ENCODE results near the gene SLCO3A1.

Gene SLCO3A1

DNA sequence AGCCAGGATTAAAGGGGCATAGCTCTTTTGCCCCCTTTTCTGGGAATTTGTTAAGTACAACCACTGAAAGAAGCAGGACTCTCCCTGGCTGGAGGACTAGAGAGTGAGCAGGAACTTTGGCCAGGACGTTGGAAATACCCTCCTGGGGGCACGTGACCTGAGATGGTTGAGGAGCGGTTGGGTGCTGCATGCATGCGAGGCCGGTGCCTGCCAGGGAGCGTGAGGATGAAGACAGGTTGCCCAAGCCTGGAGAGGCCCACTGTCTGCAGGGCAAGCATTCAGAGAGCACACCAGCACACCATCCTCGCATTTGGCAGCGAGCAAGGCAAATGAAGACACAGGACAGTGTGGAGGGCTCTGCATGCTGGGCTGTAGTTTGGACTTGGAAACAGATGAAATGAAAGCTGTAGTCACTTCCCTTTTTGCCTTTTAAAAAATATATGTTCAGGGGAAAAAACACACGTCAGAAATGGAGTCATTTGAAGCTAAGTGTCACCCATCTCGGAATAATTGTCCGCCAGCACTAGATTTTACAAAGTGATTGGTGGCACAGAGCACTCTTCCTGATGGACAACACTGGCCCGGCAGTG, 217.6 kb downstream of the SLCO3A1 start:
- no peak for DNase-seq (ENCODE audit: low spot score)

DNA sequence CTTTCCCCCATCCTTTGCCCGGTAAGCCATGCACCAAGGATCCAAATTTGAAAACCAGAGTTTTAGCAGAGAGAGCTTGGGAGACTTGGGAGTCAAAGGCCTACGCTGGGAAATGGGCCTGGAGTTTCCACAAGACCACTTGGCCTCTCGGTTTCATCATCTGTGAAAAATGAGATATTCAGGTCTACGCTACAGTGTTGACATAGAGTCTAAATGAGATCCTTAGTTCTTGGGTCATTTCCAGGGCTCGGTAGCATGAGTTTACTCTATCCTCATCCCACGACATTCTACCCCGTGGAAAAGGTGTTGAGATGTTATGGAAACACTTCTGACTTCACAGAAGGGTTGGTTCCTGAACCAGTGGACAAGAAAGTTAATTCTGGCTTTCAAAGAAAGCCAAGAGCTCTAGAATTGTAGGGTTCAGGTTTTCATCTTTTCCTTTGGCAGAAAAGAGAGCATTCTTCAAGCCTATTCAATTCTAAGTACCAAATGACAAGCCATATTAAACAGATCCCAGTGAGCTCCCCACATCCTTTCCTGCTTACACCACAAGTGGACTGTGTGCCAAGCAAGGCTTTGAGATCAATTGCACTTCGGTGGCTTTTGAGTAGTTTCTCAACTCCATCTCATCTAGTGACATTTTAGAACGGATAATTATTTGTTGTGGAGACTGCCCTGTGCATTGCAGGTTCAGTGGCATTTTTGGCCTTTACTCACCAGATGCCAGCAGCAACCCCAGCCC, 219.7 kb downstream of the SLCO3A1 start:
- DNase-seq (ENCODE audit: low spot score), result no peak

DNA sequence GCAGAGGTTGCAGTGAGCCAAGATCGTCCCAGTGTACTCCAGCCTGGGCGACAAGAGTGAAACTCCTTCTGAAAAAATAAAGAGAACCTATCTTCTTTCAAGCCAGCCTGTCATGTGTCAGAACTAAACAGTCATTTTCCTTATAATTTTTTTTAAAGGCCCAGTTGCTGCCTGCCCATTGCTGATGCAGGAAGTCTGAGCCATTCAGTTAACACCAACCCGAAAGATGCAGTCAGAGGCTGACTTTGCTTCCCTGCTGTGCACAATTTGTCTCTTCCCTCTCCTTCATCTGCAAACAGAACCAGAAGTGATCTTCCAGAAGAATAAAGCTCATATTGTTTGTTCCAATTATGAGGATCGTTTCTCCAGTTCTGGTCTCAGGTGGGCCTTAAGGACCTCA, 220.6 kb downstream of the SLCO3A1 start:
- no peak for DNase-seq (ENCODE audit: low spot score)

DNA sequence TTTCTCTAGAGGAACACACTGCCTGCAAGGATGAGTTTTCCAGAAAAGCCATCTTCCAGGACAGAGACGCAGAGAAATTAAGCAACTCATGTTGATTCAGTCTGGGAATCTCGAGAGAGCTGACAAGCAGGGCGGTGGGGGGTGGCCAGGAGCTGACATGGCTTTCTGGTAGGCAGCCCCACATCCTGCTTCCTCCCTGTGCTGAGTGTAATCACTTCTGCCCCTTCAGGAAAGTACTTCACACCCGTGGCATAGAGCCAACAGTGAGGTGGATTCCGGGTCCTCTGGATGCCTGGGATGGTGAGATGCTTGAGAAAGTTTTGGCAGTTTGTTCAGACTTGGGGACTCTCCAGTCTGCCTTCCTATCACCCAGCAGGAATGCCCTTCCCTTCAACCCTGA, 221.1 kb downstream of the SLCO3A1 start:
- no peak for DNase-seq (ENCODE audit: low spot score)

DNA sequence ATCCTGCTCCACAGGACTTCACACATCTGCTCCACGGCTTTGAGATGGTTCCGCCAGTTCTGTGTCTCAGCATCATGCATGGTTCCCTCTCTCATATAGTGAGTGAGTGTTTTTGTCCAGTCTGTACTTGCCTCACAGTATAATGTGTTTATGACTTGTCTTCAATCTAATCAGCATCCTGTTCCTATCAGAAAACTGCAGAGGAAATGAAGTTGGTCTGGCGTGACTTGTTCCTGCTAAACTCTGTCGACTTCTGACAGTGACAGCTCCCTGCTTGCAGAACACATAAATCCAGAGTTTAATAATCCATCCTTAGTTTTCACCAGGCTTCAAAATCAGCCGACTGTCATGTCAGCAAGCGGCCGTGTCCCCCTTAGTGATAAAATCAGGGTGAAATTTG, 222.3 kb downstream of the SLCO3A1 start:
- DNase-seq (ENCODE audit: low spot score), result no peak

DNA sequence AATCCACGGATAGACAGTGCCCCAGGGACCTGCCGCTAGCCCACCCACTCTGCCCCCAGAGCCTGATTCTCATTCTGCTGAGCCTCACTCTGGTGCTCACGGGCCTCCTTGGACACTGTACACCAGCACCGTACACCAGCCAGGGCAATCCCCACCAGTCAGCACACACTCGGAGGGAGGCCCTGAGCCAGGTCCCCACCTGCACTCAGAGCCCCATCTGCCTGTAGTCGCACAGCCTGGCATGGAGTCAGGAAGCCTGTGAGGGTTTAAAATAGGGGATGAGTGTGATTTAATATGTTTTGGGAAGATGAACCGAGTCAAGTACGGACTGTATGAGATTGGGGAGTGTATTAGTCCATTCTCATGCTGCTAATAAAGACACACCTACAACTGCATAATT, 223.0 kb downstream of the SLCO3A1 start:
- DNase-seq (ENCODE audit: low spot score), result no peak

DNA sequence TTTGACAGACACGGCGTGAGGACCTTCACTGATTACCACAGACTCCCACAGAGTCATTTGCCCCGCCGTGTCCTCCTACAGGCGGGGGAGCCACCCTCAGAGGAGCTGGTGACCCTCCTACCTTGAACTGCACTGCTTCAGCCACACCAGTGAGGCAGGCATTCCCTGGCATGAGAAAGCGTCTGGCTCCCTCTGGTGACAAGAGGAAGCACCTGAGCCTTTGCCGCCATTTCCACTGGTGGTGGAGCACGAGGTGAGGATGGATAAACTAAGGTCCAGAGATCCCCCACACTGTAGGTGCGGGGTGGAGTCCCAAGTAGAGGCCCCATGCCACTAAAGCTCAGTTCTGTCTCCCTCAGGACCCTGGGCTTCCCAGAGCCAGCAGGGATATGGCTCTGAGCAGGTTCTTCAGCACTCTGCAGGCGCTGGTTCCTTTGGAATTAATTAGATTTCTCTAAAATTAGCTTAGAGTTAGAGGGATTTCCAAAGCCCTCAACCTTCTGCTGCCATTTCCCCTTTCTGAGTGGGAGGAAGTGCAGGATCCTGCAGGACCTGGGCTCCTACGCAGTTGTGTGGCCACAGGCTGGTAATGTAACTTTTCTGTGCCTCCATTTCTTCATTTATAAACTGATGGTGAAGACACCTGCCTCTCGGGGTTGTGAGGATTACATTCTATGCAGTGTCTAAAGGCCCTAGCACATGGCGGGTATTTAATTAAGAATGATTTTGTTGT, 224.0 kb downstream of the SLCO3A1 start:
- DNase-seq (ENCODE audit: low spot score), result peak; percentile 77

DNA sequence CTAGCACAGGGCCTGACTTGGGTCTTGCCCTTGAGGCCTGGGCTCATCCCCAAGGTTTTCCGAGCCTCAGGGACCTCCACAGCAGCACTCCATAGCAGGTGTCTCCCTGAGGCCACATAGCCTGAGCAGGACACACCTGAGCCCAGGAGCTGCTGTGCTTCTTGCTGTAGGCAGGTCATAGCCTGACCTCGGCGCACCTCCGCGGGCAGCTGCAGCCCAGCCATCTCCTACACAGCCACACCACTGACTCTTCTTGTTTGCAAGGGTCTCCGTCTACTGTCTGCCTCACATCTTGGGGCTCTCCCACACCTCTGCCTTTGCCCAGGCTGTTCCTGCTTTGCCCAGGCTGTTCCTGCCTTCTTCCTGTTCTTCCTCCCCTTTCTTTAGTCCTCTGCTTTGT, 224.8 kb downstream of the SLCO3A1 start:
- DNase-seq (ENCODE audit: low spot score), result no peak

DNA sequence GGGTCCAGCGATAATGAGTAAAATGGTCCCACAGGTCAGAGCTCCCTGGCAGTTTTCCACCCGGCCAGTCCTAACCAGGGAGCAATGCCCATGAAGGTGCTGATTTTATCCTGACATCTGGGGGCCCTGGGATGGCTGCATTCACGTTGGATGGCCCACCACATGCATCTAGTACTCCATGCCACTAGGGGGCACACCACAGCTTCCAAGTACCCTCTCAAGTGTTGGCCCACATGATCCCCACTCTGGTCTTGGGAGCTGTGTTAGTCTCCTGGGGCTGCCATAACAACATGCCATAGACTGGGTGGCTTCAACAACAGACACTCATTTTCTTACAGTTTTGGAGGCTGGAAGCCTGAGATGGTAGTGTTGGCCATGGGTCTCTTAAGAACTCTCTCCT, 225.5 kb downstream of the SLCO3A1 start:
- DNase-seq (ENCODE audit: low spot score), result peak; percentile 46

DNA sequence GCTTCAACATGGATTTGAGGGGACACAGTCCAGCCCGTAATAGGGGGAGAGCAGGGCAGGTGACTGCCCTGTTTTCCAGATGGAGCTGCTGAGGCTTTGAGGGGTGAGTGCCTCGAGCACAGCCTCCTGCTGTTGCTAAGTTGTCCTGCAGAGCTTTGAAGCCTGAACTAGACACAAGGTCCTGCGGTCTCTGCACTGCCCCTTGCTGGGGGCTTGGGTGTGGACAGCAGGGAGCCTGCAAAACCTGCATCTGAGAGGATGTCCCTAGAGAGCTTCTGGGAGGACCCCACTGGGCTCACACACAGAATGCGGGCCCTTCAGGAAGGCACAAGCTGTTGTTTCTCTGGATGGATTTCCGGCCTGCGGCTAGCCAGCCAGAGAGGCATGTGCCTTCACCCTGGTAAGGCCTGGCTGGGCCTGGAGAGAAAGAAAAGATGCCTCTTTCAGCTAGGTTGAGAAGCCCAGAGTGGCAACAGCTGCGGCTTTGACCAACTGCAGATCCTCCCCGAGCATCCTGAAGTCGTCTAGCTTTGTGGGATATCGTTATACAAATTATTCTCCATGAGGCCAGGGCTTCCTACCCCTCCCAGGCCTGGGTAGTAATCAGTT, 226.2 kb downstream of the SLCO3A1 start:
- DNase-seq (ENCODE audit: low spot score), result no peak

DNA sequence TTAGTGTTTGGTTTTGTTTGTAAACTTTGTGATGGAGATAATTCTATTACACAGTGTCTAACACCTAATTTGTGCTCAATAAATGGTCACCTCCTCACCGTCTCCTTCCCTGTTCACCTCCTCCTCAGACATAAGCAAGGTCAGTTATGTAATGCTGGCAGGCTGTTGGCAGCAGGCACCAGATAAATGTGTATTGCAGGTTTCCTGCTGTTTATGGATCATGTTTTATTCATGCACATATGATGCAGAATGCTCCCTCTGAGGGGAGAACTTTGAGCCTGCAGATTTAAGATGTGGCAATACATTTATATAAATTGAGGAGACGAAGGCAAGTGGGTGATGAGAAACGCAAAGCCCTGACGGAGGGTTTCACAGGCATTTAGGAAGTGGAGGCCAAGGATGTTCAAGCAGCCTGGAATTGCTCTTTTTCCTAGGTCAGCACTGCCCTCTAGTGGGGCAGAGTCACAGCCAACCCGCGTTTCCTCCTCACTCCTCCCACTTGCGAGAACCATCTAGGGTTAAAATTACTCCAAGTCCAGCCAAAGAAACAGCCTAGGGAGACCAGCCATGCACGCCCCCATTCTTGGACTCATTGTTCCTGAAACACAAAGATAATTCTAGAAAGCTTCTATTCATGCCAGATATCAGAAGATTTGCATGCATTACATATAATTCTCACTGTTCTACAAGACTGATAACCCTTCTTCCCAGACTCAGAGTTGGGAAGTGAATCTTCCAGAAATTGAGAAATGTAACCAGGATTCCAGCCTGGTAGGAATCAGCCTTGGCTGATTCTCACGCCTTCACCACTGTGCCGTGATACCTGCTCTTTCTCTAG, 228.7 kb downstream of the SLCO3A1 start:
- DNase-seq (ENCODE audit: low spot score), result peak; percentile 68

DNA sequence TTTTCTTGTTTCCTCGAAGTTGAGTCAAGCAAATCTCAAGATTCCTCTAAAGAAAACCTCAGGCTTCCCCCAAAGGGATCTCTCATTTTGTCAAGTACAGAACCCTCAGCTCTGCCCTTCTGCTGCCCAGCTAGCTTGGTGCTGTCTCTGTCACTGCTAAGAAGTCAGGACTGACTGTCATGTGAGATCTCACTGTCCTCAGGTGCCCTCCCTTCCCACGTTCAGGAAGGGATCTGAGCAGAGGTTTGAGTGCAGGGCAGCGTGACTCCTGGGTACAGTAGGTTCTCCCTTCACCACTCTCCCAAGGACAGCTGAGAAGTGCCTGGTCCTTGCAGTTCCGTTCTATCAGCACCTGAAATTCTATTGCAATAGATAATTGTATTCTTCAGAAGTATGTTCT, 229.7 kb downstream of the SLCO3A1 start:
- no peak for DNase-seq (ENCODE audit: low spot score)

DNA sequence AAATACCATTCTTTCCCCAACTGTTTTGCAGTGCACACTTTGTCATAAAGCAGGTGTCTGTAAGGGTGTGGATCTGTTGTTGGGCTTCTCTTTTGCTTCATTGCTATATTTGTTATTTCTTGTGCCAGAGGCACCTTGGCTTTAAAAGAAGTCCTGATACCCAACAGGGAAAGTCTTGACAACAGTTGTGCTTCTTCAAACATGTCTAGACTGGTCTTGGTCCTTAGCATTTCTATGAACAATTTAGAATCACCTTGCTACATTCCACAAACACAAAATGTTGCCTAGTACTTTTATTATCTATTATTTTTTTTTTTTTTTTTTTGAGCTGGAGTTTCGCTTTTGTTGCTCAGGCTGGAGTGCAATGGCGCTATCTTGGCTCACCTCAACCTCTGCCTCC, 233.7 kb downstream of the SLCO3A1 start:
- no peak for DNase-seq (ENCODE audit: low spot score)

DNA sequence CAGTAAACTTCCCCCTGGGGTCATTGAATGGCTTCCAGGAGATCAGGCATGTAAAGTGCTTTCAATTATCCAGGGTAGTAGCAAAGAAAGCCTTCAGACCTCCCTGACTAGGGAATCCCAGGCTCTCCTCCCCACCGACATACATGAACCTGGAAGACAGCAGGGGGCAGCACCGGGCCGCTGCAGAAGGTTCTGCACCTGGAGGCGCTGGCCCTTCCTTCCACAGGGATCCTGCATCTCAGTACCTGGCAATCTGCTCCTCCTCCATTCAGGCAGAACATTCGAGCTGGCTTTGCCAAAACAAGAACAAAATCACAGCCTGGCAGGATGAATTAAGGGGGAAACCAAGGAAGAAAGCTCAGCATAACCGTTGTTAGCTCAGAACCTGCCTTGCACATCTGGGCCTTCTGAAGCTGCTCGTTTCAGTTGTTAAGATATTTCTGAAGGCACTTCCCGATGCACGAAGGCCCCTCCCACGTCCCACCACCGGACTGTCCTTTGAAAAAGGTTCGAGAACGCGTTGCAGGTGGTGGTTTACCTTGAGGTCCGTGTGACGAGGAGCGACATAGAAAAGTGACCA, 237.7 kb downstream of the SLCO3A1 start:
- peak; percentile 78 for DNase-seq (ENCODE audit: low spot score)

DNA sequence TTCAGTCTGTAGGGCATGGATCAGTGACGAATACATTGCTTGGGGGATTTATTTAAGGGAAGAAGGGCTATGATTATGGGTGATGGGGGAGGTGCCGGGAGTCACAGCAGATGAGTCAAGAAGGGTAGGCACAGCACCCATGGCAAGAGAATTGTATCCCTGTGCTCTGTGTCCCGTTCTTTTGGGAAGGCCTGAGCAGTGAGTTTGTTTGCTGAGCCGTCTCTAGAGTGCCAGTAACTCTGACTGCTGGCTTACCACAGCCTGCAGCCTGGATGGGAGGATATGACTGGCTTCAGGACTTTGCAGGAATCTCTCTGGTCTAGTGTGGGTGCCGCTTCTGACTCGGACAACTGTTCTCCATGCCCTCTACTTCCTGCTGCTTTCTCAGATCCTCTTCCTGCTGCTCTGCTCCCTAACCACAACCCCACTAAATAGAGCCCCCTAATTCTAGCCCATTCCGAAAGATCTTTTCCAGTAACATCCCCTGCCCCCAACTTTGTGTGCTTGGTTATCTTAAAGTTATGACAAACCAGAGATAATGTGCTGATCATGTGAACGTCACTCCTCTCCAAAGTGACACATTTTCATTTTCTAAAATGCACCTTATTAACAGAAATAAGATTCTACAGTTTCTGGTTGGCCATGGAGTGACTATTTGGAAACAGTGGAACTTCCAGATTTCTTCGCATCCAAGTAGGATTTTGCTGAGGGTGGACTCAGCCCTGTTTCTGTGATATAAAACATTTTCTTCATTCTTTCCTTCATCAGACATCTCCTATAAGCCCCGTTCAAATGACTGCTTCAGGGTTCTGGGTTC, 239.0 kb downstream of the SLCO3A1 start:
- DNase-seq (ENCODE audit: low spot score), result no peak

DNA sequence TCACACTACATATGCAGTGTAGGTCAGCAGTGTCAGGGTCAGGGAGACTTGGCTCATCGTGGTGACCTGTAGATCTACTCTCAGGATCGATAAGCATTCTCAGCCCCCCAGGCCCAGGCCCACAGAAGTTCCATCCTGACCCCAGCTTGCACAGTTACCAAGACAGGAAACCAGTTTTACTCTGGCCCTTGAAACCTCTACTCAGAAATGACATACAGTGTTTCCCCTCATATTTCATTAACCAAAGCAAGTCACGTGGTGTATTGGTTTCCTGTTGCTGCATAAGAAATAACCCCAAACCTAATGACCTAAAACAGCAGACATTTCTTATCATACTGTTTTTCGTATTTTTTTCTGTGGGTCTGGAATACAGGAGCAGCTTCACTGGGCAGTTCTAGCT, 242.2 kb downstream of the SLCO3A1 start:
- DNase-seq (ENCODE audit: low spot score), result no peak

DNA sequence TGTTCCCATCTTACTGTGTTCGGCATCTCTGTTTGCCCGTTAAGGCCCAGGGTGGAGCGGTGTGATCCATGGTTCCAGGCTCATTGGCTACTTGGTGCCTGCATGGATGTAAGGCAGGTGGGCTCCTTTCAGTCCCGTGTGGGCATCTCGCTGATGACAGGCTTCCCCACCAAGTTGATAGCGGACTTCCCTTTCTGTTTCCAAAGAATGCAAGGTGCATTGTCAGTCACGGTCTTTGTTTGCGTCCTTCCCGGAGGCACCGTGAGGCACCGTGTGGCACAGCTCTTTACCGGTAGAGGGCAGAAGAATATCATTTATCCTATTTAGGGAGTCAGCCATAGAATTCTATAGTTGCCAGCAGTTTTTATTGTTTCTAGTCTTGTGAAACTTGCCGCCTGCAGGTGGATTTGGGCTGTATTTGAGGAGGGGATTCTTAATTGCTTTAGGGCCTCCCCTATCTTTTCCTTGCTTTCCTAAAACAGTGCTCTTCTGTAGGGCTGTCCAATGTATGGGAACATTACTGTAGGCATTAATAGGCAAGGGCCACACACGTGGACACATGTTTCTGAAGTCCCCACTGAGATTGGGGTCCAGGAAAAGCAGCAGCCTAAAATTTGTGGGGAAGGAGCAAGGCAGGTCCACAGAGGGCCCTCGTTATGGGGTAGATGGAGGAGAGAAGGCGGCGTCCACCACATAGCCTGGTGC, 244.1 kb downstream of the SLCO3A1 start:
- DNase-seq (ENCODE audit: low spot score), result peak; percentile 80

DNA sequence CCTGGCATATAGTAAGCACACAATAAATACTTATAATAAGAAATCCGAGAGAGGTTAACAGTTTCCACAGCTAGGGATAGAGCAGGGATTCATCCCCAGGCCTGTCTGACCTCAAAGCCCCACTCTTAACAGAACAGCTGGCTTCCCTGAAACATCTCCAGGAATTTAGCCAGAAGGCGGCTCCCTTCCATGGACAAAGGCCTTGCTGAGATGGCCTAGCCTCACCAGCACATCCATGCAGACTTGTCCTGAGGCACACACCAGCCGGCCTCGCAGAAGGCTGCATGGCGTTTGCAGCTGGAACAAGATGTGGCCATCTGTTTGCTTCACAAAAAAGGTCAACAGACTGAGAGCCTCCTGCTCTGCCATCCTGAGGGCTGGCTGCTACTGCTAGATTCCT, 245.4 kb downstream of the SLCO3A1 start:
- DNase-seq (ENCODE audit: low spot score), result no peak

DNA sequence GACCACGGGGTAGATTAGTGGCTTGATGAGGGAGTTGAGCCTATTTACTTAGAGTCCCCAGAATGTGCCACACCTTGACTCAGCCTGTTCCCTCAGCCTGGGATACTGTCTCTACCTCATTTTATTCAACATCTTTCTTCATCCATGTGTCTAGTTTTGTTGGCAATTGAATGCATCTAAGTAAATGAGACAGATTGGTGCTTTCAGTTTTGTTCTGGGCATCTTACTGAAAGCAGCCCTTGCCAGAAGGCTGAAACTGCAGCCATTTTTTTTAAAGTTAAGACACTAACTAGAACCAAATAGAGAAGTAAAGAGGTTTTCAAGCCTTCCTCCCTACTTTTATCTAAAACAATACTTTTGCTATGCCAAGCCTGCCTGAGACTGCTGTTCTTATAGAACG, 246.8 kb downstream of the SLCO3A1 start:
- no peak for DNase-seq (ENCODE audit: low spot score)

DNA sequence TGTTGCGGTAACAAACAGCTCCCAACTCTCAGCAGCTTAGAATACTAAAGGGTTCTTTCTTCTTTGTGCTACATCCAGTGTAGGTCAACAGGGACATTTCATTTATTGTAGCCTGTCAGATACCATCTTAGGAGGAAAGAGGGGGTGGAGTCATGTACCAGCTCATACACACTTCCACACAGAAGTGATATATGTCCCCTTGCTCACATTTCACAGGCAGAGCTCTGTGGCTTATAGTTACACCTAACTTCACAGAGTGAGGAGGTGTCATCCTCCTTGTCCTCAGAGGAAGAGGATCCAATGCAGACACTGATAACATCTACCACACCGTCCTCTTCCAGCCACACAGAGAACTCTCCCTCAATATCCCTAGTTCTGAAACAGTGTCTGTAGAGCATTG, 247.2 kb downstream of the SLCO3A1 start:
- no peak for DNase-seq (ENCODE audit: low spot score)
